GM08714 (cell line): ENCODE results near the gene ERCC6L.
"Not testable (repeated sequence)": the region's sequence is repeated elsewhere in the genome, so short reads cannot be mapped to it uniquely, and the experiment has no call there.

Source experiments
- H3K4me3 ChIP-seq: fragments of 200-500 bp; sonication (Bioruptor generic); 2 replicates; pipeline ENCODE4 v1.5.1; 2014; ENCODE audit warnings: mild to moderate bottlenecking, low read length, inconsistent platforms
- ZNF274 ChIP-seq: IDR thresholded peaks from 2 replicates; pipeline ENCODE4 v1.6.1; 2012; ENCODE audit warnings: mild to moderate bottlenecking, low read depth, low read length

The ERCC6L gene

DNA sequence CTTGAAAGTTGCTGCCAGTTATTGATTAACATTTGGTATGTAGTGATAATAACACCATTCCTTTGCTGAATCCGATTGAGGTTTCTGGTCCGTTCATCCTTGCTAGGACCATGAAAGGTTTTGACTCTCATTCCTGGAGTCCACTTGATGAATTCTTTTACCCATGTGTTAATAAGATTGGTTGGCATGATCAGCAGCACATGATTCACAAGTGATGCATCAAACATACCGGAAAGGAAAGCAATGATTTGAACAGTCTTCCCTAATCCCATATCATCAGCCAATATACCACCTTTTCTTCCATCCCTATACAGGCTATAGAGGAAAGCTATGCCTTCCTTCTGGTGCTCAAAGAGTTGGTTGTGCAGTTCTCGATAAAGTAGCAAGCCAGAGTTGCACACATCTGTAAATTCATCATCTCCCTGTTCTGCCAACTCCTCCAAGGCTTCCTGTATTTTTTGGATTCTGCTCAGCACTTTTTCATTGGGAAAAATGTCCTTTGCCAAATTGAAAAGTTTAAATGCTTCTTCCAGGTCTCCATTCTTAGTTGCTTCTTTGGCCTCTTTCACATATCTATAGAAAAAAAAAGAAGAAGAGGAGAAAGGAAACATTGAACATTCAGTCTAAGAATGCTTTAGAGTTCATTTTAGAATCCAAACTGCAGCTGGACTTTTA, 30.6 kb downstream of the ERCC6L start:
- no peak for TF ChIP-seq ZNF274

DNA sequence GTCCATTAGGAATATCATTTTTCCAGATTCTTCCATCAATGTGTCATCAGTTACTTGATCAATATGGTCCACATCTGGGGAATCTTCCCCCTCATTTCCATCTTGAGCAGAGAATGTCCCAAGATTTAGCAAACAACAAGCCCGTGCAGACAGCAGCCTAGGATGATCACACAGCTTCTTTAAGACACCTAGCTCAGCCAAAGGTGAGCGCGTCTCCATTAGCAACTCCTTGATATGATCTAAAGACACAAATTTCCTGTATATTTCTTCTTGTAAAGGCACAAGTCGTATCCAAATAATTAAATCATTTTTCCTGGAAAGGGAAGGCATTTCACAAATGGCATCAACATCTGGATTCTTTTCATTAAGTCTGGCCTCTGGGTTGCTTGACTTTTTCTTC, 31.5 kb downstream of the ERCC6L start:
- H3K4me3 ChIP-seq, result no peak overlapping the region
- no peak for TF ChIP-seq ZNF274

More for the DNA sequence above, 30.6 kb downstream of the ERCC6L start:
- no peak overlapping the region for H3K4me3 ChIP-seq

DNA sequence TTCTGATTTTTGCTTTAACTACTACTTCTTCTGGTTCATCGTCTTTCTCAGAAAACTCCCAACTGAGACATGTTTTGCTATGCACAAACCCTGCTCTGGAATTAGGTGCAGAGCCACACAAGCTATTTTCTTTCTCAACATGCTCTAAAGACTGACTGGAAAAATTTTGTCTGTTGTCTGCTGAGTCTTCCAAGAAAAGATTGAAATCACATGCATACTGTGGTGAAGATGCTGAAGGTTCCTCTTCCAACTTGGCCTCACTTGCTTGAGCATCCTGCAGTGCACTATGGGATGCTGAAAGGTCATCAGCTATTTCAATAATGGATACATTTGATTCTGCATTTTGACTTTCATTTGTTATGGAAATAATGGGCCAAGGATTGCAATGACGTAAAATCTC, 33.1 kb downstream of the ERCC6L start:
- TF ChIP-seq ZNF274, result no peak
- H3K4me3 ChIP-seq, result no peak overlapping the region

DNA sequence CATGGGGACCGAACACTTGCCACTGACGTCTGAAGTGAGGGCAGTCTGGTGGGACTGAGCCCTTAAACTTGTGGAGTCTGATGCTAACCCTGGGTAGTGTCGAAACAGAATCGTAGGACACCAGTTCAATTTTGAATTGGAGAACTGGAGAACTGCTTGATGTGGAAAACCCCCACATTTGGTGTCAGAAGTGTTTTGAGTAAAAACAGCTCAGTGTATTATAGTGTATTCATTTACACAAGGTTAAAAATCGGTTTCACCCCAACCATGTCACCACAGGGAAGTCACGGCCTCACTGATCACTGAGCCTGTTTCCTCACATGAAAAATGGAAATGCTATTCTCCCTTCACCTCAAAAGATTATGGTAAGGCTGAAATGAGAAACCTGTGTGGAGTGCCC, 35.4 kb downstream of the ERCC6L start:
- H3K4me3 ChIP-seq, result no peak overlapping the region
- TF ChIP-seq ZNF274, result no peak

DNA sequence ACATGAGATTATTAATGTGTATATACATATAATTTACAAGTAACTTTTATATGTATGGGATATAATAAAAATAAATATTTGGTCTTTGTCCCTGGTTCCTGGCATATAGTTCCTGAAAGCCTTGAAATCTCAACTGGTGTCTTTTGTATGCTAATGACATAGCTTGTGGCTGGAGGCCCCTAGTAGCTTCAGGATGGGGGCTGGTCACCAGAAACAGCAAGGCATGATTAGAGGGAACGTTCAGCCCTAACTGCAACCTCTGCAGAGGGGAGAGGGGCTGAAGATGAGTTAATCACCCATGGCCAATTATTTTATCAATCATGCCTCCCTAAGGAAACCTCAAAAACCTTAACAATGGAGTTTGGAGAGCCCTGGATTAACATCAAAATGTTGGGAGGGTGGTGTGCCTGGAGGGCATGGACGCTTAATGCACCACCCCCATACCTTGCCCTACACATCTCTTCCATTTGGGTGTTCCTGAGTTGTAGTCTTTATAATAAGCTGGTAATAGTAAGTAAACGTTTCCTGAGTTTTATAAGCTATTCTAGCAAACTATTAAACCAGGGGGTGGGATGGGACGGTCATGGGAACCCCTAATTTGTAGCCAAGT, 35.9 kb downstream of the ERCC6L start:
- TF ChIP-seq ZNF274, result no peak
- H3K4me3 ChIP-seq, result no peak overlapping the region

DNA sequence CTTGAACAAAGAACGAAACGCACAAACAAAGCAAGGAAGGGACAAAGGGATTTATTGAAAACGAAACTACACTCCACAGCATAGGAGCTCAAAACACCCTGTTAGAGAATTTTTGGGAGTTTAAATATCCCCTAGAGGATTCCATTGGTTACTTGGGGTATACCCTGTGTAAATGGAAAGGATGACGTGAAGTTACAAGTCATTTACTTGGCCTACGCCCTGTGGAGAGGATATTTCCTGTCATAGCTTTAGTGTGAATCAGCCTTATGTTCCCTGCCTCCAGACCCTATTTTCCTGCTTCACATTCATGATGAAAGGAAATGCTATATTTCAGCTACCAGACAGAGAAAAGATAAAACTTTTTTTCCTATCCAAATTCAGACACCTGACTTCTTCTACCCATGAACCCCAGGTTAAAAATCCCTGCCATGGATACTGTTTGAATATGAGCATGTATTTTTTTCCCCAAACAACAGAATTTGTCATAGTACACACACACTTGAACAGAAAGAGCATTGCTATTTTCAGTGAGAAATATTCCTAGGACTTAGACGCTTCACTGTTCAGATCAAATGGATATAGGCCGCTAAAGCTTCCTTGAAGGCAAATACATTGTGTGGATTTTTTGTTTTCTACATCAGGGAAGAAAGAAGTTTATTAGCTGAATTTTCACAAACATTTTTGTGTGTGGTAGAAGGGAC, 36.8 kb downstream of the ERCC6L start:
- no peak overlapping the region for H3K4me3 ChIP-seq
- no peak for TF ChIP-seq ZNF274

DNA sequence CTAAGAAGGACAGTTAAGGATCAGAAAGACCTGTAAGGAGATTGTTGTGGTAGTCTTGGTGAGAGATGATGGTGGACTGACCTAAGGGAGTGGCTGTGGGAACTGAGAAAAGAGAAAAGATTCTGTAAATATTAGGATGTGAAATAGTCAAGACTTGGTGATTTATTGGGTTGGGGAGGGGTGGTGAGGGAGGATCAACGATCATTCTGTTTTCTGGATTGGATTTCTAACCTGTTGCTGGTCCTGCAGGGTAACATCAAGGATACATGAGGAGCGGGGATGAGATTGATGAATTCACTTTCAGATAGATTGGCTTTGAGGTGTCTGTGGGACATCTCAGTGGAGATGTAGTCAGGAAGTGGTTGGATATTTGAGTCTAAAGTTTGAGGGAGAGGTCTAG, 55.9 kb downstream of the ERCC6L start:
- no peak for TF ChIP-seq ZNF274
- peak overlapping the region; percentile 96 for H3K4me3 ChIP-seq

DNA sequence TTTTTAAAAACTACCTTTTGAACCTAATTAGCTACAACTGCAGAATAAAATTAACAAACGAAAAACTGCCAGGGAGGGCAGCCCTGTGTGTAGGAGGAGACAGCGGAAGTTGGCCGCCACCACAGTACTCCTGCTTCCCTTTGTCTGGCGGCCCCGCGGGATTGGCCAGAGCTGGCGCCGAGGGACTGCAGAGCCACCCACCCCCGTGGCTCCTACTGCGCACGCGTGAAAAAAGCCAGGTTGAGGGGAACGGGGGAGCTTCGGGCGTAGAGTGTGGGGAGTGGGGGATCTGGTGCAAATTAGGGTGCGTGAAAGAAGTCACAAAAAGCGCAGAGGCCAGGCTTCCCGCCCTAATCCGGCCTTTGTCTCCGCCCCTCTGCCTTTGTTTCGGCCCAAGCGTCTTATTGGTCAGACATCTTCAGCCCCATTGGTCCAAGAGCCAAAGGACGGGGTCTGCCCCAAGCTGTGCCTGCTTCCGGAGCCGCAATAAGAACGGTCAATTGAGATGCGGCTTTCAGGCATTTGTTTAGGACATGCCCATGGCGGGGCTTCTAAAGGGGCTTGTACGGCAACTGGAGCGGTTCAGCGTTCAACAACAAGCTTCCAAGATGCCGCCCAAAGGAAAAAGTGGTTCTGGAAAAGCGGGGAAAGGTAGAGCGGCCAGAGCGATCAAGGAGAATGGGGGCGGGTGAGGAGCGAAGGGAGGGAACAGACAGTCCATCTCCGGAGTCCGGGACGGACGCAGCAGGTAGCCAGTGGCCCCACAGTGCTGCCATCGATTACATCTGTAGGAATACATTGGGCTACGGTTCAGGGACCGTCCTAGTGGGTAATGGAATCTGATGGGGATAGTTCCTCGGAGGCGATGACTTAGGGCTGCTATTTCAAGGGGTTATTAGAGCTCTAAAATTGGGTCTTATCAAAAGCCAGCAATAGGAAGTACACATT, 57.4 kb downstream of the ERCC6L start, which contains the start of gene PIN4:
TSS of gene PIN4 (plus strand) at position 580 of the 948 bp plus-strand sequence. CDS start at position 609, 29 bp downstream.
- peak within 1 kb of the TSS; percentile 96 for H3K4me3 ChIP-seq
- no peak for TF ChIP-seq ZNF274

DNA sequence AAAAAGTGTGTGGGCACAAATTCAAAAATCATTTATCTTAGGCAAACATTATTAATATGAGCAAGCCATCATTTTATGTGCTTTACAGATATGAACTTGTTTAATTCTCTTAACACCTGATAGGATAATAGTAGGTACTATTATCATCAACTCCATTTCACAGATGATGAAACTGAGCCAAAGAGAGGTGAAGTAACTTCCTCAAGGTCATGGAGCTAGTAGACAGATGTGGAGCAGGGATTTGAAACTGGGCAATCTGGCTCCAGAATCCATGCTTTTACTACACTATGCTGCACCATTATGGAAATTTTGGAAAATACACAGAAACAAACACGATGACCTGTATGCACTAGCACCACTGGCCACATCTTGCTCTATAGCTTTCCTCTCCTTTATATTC, 58.3 kb downstream of the ERCC6L start:
- no peak overlapping the region for H3K4me3 ChIP-seq
- TF ChIP-seq ZNF274, result no peak

DNA sequence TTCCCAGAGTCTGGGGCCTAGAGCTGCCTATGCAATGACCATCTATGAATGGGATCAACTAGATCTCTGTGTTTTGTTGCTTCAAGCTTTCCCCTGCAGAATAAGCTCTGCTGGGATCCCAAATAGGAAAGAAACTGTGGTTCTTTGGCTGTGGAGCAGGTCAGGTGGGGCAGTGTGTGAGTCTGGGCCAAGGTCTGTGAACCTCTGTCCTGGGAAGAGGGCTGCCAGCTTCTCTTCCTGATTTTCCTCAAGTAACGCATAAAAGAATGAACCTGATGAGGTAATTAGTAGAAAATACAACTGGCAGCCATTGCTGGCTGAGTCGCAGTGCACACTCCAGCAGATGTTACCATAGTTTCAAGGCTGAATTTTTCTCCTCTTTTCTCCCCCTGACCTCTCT, 61.8 kb downstream of the ERCC6L start:
- no peak for TF ChIP-seq ZNF274
- no peak overlapping the region for H3K4me3 ChIP-seq

DNA sequence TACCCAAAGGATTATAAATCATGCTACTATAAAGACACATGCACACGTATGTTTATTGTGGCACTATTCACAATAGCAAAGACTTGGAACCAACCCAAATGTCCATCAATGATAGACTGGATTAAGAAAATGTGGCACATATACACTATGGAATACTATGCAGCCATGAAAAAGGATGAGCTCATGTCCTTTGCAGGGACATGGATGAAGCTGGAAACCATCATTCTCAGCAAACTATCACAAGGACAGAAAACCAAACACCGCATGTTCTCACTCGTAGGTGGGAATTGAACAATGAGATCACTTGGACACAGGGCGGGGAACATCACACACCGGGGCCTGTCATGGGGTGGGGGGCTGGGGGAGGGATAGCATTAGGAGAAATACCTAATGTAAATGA, 62.5 kb downstream of the ERCC6L start:
- H3K4me3 ChIP-seq, result not testable (repeated sequence)

DNA sequence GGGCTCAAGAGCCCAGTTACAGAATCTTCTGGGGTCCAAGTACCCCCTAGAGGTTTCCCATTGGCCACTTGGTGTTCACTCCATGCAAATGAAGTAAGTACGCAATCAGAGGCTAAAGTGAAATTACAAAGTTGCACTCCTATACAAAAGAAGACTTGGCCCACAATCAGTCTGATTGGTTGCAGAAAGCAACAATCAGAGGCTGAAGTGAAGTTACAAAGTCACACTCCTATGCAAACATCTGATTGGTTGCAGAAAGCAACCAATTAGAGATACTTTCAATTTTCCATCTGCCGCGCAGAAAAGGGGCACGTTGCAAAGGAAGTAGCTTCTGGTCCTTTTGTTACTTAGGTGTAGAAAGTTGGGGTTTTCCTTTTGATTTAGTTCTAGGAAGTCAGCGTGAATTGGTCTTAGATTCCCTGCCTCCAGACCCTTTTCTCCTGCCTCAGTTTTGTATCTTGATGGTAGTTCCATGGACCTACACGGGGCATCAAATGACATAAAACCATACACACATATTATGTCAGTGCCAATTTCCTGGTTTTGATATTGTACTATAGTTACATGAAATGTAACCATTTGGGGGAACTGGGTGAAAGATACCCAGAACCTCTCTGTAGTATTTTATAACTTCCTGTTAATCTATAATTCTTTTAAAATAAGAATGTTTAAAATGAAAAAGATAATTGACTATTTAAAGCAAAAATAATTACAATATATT, 69.7 kb downstream of the ERCC6L start:
- H3K4me3 ChIP-seq, result no peak overlapping the region
- TF ChIP-seq ZNF274, result no peak

DNA sequence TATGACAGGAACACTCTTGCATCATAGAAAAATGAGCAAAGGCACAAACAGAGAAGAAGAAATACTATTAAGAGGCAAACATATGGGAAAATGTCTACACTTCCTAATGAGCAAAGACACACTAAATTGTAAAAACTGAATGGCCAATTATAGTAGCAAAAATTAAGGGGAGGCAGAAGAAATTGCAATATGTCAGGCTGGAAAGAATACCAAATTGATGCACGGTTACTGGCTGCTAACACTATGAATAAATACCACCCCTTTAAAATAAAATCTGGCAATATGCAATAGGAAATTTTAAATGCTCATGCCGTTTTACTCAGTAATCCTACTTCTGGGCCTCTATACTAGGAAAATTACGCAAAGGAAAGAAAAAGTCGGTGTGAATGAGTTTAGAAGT, 73.3 kb downstream of the ERCC6L start:
- H3K4me3 ChIP-seq, result no peak overlapping the region
- TF ChIP-seq ZNF274, result no peak
